HG02678 (cell line): ENCODE measurements around the gene EML5.
"Not testable (repeated sequence)": the region's sequence is repeated elsewhere in the genome, so short reads cannot be mapped to it uniquely, and the experiment has no call there.

Experiments used
- ATAC-seq: cut with Tn5 transposase; IDR thresholded peaks from one replicate; pipeline ENCODE4 v1.9.1; 2021; ENCODE audit warnings: mild to moderate bottlenecking, moderate library complexity; ENCODE audit not compliant: unreplicated experiment

Gene EML5

DNA sequence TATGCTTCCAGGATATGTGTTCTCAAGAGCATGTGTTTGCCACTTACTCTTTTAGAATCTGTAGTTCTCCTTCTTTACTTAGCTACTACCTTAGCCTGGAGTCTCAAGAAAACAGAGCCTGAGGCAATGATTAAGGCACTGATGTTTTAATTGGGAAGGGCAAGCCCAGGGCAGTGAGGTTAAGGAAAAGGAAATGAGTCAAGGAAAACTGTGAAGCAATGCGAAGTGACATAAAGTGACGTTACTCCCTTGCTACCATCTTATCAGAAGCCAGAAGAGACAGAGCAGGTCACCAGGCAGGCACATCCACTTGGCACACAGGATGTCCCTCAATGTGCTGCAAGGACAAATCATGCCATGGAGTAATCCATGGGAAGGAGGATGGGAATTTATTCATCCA, 11.3 kb upstream of the EML5 start:
- ATAC-seq, result no peak

DNA sequence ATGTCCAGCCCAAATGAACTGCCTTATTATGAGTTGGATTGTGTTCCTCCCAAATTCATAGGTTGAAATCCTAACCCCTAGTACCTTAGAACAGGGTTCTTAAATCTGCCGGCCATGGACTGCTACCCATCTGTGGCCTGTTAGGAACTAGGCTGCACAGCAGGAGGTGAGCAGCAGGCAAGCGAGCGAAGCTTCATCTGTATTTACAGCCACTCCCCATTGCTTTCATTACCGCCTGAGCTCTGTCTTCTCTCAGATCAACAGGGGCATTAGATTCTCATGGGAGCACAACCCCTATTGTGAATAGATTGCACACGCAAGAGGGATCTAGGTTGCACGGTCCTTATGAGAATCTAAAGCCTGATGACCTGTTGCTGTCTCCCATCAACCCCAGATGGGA, 9.8 kb upstream of the EML5 start:
- ATAC-seq, result no peak

DNA sequence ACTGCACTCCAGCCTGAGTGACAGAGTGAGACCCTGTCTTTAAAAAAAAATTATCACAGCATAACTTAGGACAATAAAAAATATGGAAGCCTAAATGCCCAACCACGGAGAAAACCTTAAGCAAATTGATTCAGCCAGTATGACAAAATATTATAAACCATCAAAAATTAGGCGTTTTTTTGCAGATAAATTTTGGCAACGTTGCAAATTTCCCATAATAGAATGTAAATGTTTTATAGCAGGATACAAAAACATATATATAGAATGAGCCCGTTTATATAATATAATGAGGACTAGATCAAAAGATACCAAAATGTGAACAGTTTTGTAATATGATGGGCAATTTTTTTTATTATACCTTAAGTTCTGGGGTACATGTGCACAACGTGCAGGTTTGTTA, 6.8 kb upstream of the EML5 start:
- no peak for ATAC-seq

DNA sequence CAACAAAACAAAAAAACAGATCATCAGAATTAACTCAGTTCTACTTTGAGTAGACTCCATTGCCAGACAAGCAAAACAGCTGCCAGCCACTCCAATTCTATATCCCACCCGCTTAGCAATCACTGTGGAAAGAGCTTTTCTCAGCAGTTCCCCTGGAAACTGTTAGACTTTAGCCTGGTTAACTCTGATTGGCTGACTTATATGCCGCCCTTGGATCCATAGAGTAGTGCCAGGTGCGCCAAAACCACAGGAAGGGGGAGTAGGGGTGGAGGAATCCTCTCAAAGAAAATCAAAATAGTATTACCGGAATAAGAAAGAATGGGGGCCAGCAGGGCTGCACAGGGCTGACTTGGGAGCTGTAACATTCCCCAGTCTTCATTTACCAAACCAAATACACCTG, 5.4 kb upstream of the EML5 start:
- ATAC-seq, result no peak

DNA sequence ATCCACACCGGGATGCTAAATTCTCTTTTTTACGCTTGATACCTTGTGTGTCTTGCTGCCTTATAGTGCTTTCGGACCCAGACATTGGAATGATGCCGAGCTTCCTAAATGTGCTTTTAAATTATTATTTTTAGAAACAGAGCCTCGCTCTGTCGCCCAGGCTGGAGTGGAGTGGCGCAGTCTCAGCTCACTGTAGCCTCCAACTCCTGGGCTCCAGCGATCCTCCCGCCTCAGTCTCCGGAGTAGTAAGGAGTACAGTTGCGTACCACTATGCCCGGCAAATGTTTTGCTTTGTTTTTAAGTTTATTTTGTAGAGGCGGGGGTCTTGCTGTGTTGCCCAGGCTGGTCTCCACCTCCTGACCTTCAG, 489 bp upstream of the EML5 start:
- no peak for ATAC-seq

DNA sequence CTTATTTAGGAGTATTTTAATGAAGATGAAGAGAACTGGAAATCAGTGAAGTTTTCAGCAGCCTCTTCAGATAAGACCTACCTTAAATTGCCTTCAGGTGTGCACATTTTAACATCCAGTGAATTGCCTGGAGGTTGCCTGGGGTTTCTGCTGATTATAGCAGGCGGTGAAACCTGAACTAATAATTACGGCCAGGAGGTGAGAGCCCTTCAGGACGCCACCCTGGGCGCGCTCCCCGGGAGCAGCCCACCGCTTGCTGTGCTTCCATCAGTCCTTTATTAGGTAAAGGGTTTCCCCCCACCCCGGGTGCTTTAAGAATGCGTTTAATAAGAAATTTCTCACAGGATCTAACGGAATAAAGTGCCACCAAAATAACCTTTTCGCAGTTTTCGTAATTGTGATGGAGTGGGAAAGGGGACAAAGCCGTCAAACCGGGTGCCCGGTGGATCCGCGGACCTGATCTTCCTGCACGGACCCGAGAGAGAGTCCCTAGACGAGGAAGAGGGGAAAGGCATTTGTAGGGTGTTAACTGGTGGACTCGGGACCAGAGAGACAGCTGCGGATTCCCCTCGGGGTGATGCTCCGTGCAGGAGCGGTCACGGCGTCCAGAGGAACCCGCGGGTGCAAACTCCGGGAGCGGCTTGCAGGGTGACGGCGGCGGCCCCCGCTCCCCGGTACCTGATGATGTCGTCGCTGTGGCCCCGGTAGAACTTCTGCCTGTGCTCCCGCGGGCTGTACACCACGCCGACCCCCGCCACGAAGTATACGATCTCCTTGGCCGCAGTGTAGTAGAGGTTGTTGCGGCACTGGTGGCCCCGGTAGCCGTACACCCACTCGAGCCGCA, 902 bp downstream of the EML5 start:
- peak; percentile 1 for ATAC-seq

DNA sequence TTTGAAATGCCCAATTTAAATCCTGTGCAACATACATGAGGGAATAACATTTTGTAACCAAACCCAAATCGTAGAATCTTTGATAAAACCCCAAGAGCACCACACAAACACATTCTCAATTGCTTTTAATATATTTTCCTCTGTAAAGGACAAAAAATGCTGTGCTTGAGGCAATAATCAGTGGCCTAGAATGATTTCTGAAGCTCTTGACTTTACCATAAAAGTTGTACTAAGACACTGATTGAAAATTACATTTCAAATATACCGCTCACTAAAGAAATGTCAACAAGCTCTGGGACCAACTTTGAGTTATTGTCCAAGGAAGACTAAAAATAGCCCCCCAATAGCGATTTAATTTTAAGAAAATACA, 1.5 kb downstream of the EML5 start:
- no peak for ATAC-seq

DNA sequence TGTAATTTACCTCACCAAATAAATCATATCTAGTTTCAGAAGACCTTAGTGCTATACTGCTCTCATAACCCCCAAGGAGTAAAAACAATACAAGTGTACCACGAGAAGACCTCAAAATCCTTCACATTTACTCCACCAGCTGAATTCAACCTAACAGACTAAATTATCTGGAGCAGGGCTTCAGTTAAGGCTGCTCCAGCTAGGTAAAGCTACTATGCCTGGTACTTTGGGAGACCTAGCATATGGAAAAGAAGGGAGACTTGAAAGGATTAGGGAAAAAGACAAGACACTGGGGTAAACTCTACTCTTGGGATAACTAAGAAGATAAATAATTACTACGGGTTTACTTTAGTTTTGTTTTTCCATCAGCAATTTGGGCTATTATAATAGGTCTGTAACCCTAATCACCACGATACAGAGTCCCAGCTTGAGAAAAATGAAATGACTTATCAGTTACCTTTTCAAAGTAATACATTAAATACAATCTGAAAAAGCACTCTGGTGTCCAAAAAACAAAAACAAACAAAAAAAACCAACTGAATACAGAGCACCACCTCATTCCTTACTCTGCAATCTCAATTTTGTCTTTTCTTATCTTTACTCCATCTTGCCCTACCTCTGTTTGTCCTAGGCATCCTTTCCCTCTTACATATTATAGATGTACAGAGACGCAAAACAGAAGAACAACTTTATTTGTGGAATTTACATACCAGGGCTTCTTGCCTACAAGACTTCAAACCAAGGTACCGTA, 2.1 kb downstream of the EML5 start:
- no peak for ATAC-seq

DNA sequence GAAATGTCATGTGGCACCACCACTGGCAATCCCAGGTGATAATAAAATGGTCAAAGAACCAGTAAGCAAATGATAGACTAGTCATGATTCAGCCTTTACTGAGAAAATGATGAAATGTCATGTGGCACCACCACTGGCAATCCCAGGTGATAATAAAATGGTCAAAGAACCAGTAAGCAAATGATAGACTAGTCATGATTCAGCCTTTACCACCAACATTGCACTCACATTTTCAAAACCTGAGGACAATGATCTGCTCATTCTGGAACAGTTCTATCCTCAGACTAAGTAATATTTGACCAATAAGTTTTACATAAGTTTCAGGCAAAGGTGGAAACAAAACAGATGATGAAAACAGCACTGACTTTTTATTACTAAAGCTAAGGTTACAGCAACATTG, 3.2 kb downstream of the EML5 start:
- ATAC-seq, result not testable (repeated sequence)

DNA sequence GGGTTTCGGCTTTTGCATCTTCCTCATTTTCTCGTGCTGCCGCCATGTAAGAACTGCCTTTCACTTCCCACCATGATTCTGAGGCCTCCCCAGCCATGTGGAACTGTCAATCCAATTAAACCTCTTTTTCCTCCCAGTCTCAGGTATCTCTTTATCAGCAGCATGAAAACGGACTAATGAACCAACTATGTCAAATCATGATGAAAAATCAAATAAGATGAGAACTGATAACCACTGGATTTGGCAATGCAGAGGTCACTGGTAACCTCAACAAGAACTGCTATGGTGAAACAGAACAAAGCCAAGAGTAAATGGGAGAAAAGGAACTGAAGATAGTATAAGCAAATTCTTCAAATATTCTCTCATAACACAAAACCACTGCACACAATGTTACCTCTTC, 6.0 kb downstream of the EML5 start:
- ATAC-seq, result no peak

DNA sequence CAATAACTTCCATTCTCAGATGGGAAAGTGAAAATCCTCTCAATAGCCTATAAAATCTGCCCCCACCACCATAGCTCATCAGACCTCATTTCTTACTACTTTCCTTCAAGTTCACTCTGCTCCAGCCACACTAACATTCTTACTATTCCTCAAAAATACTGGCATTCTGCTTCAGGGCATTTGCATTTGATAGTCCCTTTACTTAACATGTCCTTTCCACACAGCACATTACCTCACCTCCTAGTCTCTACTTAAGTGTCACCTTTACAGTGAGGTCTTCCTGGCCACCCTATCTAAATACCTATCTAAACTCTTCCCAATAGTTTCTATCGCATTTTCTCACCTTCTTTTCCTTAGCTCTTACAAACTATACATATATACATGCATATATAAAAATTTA, 6.8 kb downstream of the EML5 start:
- ATAC-seq, result no peak

DNA sequence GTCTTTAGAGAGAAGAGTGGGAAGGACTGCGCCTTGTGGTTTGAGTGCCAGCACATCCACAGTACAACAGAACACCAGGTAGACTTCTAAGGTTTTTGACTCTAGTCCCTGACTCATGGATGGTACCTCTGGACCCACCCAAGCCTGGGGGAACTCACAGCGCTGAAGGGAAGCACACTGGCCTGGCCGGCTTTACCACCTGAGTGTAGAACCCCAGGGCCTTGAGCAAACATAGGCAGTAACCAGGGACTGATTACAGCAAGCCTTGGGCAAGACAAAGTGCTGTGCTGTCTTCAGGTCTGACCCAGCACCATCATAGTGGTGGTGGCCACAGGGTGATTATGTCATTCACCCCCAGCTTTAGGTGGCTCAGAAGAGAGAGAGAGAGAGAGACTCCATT, 17.2 kb downstream of the EML5 start:
- ATAC-seq, result no peak

DNA sequence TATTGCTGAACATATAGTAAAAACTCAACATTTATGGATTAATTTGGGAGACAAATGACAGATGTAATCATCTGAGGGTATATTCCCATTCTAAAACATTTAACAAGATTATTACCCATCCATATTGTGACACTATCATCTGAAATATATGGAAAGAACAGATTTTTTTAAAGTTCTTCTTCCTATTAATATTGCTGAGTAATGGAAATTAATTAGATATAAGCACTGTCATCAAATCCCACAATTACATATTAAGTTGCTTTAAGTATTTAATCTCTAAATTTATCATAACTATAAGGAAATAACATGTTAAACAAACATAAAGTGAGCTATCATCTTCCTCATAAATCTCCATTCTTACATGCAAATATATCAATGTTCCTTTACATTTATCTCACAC, 22.0 kb downstream of the EML5 start:
- ATAC-seq, result no peak

DNA sequence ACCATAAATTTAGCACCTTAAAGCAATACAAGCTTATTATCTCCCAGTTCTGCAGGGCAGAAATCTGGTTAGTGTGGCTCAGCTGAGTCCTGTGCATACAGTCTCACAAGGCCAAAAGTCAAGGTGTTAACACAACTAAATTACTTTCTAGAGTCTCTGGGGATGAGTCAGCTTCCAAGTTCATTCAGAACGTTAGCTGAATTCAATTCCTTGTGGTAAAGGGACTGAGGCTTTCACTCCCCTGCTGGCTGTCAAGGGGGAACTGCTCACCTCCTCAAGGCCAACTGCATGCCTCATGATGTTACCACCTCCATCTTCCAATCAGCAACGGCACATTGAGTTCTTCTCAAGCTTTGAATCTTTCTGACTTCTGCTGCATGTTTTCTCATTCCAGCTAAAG, 27.6 kb downstream of the EML5 start:
- ATAC-seq, result no peak

DNA sequence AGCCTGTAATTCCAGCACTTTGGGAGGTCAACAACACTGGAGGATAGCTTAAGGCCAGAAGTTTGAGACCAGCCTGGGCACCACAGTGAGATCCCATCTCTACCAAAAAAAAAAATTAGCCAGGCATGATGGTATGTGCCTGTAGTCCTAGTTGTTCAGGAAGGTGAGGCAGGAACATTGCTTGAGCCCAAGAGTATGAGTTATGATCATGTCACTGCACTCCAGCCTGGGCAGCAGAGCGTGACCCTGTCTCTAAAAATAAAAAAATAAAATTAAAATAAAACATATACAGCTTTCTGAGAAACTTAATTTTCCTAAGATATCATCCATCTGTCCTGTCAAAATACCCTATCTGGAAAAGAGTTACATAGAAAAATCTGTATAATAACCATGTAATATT, 38.9 kb downstream of the EML5 start:
- no peak for ATAC-seq

DNA sequence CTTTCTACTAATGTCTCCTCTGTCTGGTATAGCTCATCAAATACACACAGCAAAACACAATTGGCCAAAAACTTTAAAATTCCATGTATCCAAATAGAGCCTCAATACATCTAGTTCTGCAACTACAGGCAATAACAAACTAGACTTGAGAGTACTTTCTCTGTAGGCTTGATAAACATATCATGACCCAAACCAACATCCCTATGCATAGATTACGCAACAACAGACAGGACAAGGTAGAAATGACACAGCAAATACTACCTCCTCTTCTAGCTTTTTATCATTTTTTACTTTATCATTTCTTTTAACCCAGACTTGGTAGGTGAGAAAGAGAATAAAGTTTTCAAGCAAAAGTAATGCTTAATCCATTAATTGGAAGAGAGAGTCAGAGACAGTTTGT, 41.8 kb downstream of the EML5 start:
- ATAC-seq, result no peak

DNA sequence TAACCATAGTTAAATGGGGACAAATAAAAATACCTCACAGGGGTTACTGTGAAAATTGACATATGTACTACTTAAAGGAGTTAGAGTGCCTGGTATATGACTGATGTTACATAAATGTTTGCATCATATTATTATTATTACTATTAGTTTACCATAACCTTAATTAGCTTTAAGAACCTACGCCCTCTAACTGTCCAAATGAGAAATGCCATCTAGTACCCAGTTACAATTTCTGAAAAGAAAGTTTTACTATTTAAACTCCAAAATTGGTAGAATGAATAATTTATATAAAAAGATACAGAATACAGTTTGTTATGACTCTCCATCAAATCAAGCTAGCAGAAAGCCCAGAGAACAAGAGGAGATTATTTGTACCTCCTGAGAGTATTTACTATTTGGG, 42.3 kb downstream of the EML5 start:
- no peak for ATAC-seq

DNA sequence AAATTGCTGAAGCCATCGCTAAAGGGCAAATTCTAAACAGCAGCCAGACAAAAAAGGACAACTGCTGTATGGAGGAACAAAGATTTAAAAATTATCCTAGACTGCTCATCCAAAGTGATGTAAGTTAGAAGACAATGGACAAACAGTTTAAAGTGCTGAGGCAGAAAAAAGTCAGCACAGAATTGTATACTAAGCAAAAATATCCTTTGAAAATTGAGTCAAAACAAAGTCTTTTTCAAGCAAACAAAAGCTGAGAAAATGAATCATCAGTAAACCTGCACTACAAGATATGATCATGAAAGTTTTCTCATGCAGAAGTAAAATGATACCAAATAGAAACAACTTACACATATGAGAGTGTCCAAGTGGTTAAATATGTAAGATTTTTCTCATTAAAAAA, 43.6 kb downstream of the EML5 start:
- ATAC-seq, result no peak

DNA sequence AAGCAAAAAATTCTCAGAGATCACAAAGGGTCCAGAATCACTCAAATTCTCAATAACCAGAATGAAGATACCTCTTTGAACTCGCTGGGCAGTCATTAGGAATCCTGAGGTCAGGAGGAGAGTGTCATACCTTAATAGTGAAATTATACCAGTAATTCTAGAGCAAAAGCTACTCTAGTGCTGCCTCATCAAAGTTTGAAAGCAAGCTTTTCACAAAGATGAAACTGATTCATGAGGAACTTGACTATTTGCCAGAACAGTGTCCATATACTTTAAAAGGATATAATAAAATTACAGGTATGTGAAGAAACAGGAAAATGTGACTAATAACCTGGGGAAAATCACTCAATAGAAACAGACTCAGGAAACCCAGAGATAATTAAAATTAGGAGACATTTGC, 44.5 kb downstream of the EML5 start:
- ATAC-seq, result no peak

DNA sequence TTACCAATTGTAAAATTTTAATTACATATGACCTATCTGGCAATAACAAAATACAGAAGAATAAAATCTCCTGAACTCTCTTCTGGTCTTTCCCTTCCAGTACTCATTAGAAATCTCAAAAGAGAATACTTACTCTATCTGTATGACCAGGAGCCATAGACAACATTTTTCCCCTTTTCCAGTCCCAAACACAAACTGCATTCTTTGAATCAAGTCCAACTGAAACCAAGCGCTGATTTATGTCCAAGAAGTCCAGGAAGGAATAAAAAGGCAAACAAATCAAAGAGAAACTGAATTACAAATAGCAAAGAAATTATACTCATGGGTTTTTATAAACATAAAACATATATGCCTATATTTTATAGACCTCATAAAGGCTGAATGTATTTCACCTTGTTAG, 46.7 kb downstream of the EML5 start:
- no peak for ATAC-seq

DNA sequence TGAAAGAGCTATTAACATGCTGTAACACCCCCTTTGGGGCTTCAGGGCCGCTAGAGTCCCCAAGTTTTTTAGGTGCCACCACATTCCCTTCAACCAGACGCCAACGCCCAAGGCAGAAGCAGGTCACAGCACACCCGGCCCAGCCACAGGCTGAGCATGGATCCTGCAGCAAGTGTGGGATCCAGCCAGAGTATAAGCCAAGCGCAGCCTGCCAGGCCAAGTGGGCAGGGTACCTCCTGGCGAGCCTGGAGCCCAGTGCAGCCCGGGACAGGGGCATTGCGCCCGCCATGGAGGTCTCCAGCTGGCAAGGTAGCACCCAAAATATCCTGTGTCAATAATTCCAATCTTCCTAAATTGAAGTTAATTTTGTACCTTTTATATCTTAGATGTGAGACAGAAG, 55.5 kb downstream of the EML5 start:
- no peak for ATAC-seq

DNA sequence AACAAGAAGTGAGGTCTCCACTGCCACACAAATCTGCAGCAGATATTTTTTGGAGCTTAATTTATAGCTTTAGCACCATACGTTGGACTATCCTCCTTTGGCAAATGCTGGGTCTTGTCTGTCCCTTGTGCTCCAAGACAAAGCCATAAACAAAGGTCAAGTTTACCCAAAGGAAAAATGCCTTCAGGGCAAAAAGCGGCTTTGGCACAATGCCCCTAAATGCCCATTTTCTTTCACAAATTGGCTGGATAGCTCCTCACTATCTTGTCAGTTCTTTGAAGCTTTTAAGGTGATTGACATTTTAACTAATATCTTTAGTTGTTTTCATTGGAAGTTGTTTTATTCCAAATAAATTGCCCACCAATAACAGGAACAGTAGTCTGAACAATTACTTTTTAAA, 59.6 kb downstream of the EML5 start:
- no peak for ATAC-seq

DNA sequence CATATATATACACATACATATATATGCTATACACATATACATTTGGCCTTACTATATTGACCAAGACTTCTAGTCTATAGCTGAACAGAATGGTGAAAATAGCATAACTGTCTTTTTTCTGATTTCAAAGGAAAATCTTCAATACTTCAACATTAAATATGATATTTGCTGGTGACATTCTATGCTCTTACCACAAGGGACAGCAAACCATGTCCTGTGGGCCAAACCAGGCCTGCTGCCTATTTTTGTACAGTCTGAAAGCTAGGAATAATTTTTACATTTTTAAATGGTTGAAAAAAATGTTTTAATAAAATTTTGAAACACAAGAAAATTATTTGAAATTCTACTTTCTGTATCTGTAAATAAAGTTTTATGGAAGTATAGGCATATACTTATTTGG, 63.6 kb downstream of the EML5 start:
- no peak for ATAC-seq
